ENCODE measurements around the gene F12.

DNA sequence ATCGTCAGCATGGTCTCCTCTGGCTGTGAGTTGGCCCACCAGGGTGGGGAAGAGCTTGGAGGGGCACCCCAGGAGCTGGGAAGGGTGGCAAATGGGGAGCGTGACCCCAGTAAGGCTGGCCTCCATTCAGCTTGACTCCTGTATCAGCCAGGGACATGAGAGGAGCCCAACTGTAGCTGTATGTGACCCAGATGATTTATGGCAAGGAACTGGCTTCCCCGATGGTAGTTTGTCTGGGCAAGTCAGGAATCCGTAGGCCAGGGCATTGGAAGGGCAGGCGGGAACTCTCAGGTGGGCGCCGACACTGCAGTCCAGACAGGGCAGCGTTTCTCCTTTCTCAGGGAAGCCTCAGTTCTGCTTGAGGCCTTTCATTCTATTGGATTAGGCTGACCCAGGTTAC is 22.8 kb downstream of the F12 start:
- TF ChIP-seq, protein P1, sequence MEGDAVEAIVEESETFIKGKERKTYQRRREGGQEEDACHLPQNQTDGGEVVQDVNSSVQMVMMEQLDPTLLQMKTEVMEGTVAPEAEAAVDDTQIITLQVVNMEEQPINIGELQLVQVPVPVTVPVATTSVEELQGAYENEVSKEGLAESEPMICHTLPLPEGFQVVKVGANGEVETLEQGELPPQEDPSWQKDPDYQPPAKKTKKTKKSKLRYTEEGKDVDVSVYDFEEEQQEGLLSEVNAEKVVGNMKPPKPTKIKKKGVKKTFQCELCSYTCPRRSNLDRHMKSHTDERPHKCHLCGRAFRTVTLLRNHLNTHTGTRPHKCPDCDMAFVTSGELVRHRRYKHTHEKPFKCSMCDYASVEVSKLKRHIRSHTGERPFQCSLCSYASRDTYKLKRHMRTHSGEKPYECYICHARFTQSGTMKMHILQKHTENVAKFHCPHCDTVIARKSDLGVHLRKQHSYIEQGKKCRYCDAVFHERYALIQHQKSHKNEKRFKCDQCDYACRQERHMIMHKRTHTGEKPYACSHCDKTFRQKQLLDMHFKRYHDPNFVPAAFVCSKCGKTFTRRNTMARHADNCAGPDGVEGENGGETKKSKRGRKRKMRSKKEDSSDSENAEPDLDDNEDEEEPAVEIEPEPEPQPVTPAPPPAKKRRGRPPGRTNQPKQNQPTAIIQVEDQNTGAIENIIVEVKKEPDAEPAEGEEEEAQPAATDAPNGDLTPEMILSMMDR (IDR thresholded peaks at IDR 0.05) = no peak
- TF ChIP-seq POLR2AphosphoS5 (IDR thresholded peaks at IDR 0.05; ENCODE audit: low read depth, low read length) (no peak), SIN3A (IDR thresholded peaks at IDR 0.05; ENCODE audit: borderline replicate concordance, insufficient read depth, low read depth, low read length) (no peak), TCF7L2 (IDR thresholded peaks at IDR 0.05; ENCODE audit: low read depth, low read length) (no peak)

Data from Panc1 (cell line).